ENCODE results near the gene MPDU1.

Gene MPDU1

GRCh38 chr17:7586673-7587419 lies 3.2 kb downstream of the MPDU1 start:
- TF ChIP-seq CTCF (conservative IDR thresholded peaks at IDR 0.05; ENCODE audit: low read depth, low read length) = peak; percentile 26
- no peak for DNase-seq (ENCODE audit: low read depth)
- no peak overlapping the region for H3K4me3 ChIP-seq (ENCODE audit: low read length)

- peak overlapping the region; percentile 8 for H3K4me3 ChIP-seq (ENCODE audit: low read length)
- peak; percentile 9 for TF ChIP-seq CTCF (conservative IDR thresholded peaks at IDR 0.05; ENCODE audit: low read depth, low read length)
- peak; percentile 36 for DNase-seq (ENCODE audit: low read depth)
These were observed 3.9 kb downstream of the MPDU1 start for GRCh38 chr17:7587420-7588151.

- DNase-seq (ENCODE audit: low read depth) = no peak
- no peak for TF ChIP-seq CTCF (conservative IDR thresholded peaks at IDR 0.05; ENCODE audit: low read depth, low read length)
- H3K4me3 ChIP-seq (ENCODE audit: low read length) = peak overlapping the region; percentile 39
These were observed 5.0 kb downstream of the MPDU1 start for GRCh38 chr17:7588553-7589203.

- peak; percentile 43 for DNase-seq (ENCODE audit: low read depth)
- TF ChIP-seq CTCF (conservative IDR thresholded peaks at IDR 0.05; ENCODE audit: low read depth, low read length) = peak; percentile 90
- peak overlapping the region; percentile 39 for H3K4me3 ChIP-seq (ENCODE audit: low read length)
These were observed 5.7 kb downstream of the MPDU1 start for GRCh38 chr17:7589204-7589868.

- no peak for TF ChIP-seq CTCF (conservative IDR thresholded peaks at IDR 0.05; ENCODE audit: low read depth, low read length)
- peak within 1 kb of the TSS; percentile 39 for H3K4me3 ChIP-seq (ENCODE audit: low read length)
- no peak for DNase-seq (ENCODE audit: low read depth)
These were observed 6.4 kb downstream of the MPDU1 start, which contains the start of gene SOX15 for GRCh38 chr17:7589891-7590691. SOX15 (minus strand) TSS chr17:7590094; CDS start chr17:7589676, 418 bp downstream.

- DNase-seq (ENCODE audit: low read depth) = peak; percentile 91
- TF ChIP-seq CTCF (conservative IDR thresholded peaks at IDR 0.05; ENCODE audit: low read depth, low read length) = no peak
- H3K4me3 ChIP-seq (ENCODE audit: low read length) = no peak overlapping the region
These were observed 7.1 kb downstream of the MPDU1 start for GRCh38 chr17:7590743-7591142.
